ACC112 (cell line): ENCODE data around the gene RSKR.

Experiments used
- H2AFZ ChIP-seq: fragments of 200-600 bp; sonication (generic); one replicate; pipeline ENCODE4 v1.6.0; 2017; ENCODE audit warnings: antibody characterized with exemption, low read length; ENCODE audit not compliant: unreplicated experiment
- H3K27ac ChIP-seq: fragments of 200-600 bp; sonication (generic); 2 replicates; pipeline ENCODE4 v1.5.1; 2014; ENCODE audit warnings: low read depth, mild to moderate bottlenecking, antibody characterized with exemption, low read length, moderate library complexity
- H3K27me3 ChIP-seq: fragments of 200-600 bp; sonication (generic); 2 replicates; pipeline ENCODE4 v1.6.1; 2014; ENCODE audit warnings: mild to moderate bottlenecking, antibody characterized with exemption, low read length, moderate library complexity, mixed read lengths; ENCODE audit not compliant: insufficient read depth
- H3K36me3 ChIP-seq: fragments of 200-600 bp; sonication (generic); 2 replicates; pipeline ENCODE4 v1.6.1; 2016; ENCODE audit warnings: mild to moderate bottlenecking, antibody characterized with exemption, low read length, moderate library complexity, mixed read lengths; ENCODE audit not compliant: insufficient read depth
- H3K4me1 ChIP-seq: fragments of 200-600 bp; sonication (generic); one replicate; pipeline ENCODE4 v1.6.1; 2016; ENCODE audit warnings: low read length, mixed read lengths; ENCODE audit not compliant: insufficient read depth, unreplicated experiment, control insufficient read depth
- H3K4me3 ChIP-seq: fragments of 200-600 bp; sonication (generic); 2 replicates; pipeline ENCODE4 v1.5.1; 2014; ENCODE audit warnings: mild to moderate bottlenecking, low read depth, low read length
- H3K79me2 ChIP-seq: fragments of 200-600 bp; sonication (generic); one replicate; pipeline ENCODE4 v1.6.0; 2016; ENCODE audit warnings: low read length; ENCODE audit not compliant: control insufficient read depth, unreplicated experiment, insufficient read depth

Gene RSKR

DNA sequence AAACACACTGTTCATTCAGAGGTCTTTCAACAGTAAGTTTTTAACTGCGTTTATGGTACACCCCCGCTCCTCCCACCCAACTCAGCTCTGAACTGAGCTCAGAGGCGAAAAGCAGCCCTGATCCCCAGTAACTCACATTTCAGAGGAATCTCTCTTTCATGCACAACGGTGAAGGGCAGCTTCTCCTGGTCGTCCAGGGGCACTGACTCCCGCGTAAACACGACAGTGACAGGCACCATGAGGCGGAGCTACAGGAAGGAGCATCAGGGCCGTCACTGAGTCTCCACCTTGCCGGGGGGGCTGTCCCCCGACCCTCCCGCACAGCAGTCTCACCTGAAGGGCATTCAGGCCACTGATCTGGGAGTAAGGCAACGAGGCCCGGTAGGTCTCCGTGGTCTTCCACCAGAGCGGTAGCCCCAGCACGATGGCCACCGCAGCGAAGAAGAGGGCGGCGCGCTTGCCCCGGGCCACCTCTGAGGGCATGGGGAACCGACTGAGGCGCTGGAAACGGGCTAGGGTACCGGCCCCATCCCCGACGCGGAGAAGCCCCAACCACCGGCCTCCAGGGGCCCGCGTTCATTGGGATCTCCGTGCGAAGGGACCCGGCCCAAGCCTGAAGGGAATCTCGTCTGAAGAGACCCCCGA is 43.1 kb downstream of the RSKR start:
- Histone ChIP-seq H3K27me3 (no peaks in the 10 kb centered on the region), H2AFZ (peak overlapping the region; percentile 86), H3K27ac (no peak overlapping the region), H3K79me2 (peaks cover 8% of the 10 kb centered on the region), H3K4me1 (peaks cover 23% of the 10 kb centered on the region), H3K4me3 (peak overlapping the region; percentile 92), H3K36me3 (no peaks in the 10 kb centered on the region)

DNA sequence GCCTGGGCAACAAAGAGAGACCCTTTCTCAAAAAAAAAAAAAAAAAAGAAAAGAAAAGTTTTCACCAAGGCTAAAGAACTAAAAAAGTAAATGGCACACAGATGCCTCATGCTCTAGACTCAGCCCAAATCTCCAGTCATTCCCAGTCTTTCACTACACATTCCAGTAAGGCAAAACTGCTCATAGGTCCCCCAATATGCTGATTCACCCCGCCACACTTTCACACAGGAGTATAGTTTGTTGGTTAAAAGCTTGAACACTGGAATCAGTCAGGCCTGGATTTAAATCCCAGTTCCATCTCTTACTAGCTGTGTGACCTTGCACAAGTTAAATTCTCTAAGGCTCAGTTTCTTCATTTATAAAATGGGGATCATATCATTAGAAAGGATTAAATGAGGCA is 44.5 kb downstream of the RSKR start:
- no peaks in the 10 kb centered on the region for H3K27me3 ChIP-seq
- H3K4me3 ChIP-seq, result peak overlapping the region; percentile 92; the same call in 1 of the 2 replicates
- peaks cover 23% of the 10 kb centered on the region for H3K4me1 ChIP-seq
- H3K79me2 ChIP-seq, result peaks cover 8% of the 10 kb centered on the region
- no peak overlapping the region for H3K27ac ChIP-seq
- no peaks in the 10 kb centered on the region for H3K36me3 ChIP-seq
- H2AFZ ChIP-seq, result no peak overlapping the region

DNA sequence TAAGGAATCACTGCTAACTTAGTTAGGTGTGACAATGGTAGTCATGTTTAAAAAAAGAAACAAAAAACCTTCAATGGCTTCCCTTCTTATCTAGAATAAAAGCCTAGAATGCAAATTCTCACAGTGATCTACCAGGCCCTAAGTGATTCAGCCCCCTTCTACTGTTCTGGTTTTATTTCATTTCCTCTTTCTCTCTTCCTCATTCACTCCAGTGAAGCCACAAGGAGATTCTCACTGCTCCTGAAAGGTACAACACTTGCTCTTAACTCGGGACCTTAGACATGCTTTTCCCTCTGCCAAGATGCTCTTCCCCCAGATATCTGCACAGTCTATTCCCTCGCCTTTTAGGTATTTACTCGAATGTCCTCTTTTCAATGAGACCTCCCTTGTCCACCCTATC is 46.4 kb downstream of the RSKR start:
- H3K4me3 ChIP-seq, result no peak overlapping the region
- no peak overlapping the region for H3K27ac ChIP-seq
- H3K27me3 ChIP-seq, result no peaks in the 10 kb centered on the region
- H2AFZ ChIP-seq, result no peak overlapping the region
- peaks cover 22% of the 10 kb centered on the region for H3K4me1 ChIP-seq
- no peaks in the 10 kb centered on the region for H3K36me3 ChIP-seq
- peaks cover 8% of the 10 kb centered on the region for H3K79me2 ChIP-seq

DNA sequence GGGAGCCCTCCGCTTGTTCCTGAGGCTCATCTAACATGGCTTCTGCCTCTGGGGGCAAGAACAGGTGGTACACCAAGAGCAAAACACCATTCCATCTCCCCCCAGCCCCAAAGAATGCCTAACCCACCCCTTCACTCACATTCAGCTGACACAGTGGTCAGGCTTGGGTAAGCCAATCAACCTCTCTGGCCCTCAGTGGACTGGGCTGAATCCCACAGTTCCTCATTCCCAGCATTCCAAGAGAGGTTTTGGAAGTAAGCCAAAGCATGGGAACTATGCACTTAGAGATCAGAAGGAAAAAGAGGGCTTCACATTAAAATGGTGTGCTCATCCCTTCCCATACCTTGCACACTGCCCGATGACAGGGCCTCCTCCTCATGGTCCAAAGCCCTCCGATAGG is 50.5 kb downstream of the RSKR start:
- Histone ChIP-seq H3K27ac (no peak overlapping the region), H3K79me2 (no peaks in the 10 kb centered on the region), H3K27me3 (no peaks in the 10 kb centered on the region), H3K4me3 (no peak overlapping the region), H3K36me3 (no peaks in the 10 kb centered on the region), H2AFZ (no peak overlapping the region), H3K4me1 (peaks cover 6% of the 10 kb centered on the region)
